K562 (cell line): Measurements from ENCODE around the gene MDM1. TPM values are rescaled to one million over a fixed set of nuclear protein-coding genes. Genes with fewer than 3 reads are reported as not detected.

Experiments
- CHD2 ChIP-seq: IDR thresholded peaks from 2 replicates; pipeline ENCODE4 v1.6.1; 2011; ENCODE audit warnings: low read depth, low read length
- CHD7 ChIP-seq: fragments of 200-600 bp; sonication (generic); IDR thresholded peaks from one replicate; pipeline ENCODE4 v1.6.1; 2012; ENCODE audit warnings: mild to moderate bottlenecking, low read depth, low read length, inconsistent platforms
- DNMT1 ChIP-seq: fragments of 450-650 bp; IDR thresholded peaks from 2 replicates; pipeline ENCODE4 v1.6.1; 2016; ENCODE audit warnings: antibody characterized with exemption, mild to moderate bottlenecking
- E2F3 ChIP-seq: fragments of 250-450 bp; sonication (Bioruptor Pico); IDR thresholded peaks from 2 replicates; pipeline ENCODE4 v1.4.0; 2020; ENCODE audit warnings: mild to moderate bottlenecking
- HSF4 ChIP-seq: fragments of 250-450 bp; sonication (Bioruptor Pico); IDR thresholded peaks from 2 replicates; pipeline ENCODE4 v2.1.2; 2022; ENCODE audit warnings: mild to moderate bottlenecking, moderate library complexity, borderline replicate concordance
- IFI16 ChIP-seq: fragments of 250-450 bp; sonication (Bioruptor Pico); IDR thresholded peaks from 2 replicates; pipeline ENCODE4 v2.1.2; 2022; ENCODE audit warnings: mild to moderate bottlenecking, inconsistent platforms
- KAT7 ChIP-seq: sonication (generic); formaldehyde crosslinking; IDR thresholded peaks from 2 replicates; pipeline ENCODE4 v1.8.0; 2022; ENCODE audit warnings: missing genetic modification reagents, mild to moderate bottlenecking, borderline replicate concordance
- KLF13 ChIP-seq: fragments of 450-650 bp; IDR thresholded peaks from 2 replicates; pipeline ENCODE4 v1.6.1; 2016; ENCODE audit warnings: missing genetic modification characterization, low read depth, mild to moderate bottlenecking, missing compliant biosample characterization, moderate library complexity, borderline replicate concordance
- MTF1 ChIP-seq: fragments of 250-450 bp; sonication (Bioruptor Pico); IDR thresholded peaks from 2 replicates; pipeline ENCODE4 v1.9.0; 2021; ENCODE audit warnings: moderate library complexity, mild to moderate bottlenecking, inconsistent platforms, borderline replicate concordance
- NFE2L1 ChIP-seq: fragments of 450-650 bp; IDR thresholded peaks from 2 replicates; pipeline ENCODE4 v1.6.1; 2016; ENCODE audit warnings: missing genetic modification characterization, low read depth, mild to moderate bottlenecking, missing compliant biosample characterization, moderate library complexity, borderline replicate concordance
- NUFIP1 ChIP-seq: fragments of 450-650 bp; IDR thresholded peaks from 2 replicates; pipeline ENCODE4 v1.6.1; 2018; ENCODE audit not compliant: partially characterized antibody
- PHTF2 ChIP-seq: fragments of 250-450 bp; sonication (Bioruptor Pico); IDR thresholded peaks from 2 replicates; pipeline ENCODE4 v1.5.0; 2021; ENCODE audit warnings: mild to moderate bottlenecking
- PRPF4 ChIP-seq: fragments of 200-400 bp; formaldehyde crosslinking; IDR thresholded peaks from one replicate; pipeline ENCODE4 v1.6.1; 2017; ENCODE audit warnings: low read length, low read depth, mild to moderate bottlenecking; ENCODE audit not compliant: insufficient read depth, poor library complexity, severe bottlenecking
- SMAD1 ChIP-seq: fragments of 150-350 bp; IDR thresholded peaks from 2 replicates; pipeline ENCODE4 v1.6.1; 2014; ENCODE audit warnings: low read length, low read depth; ENCODE audit not compliant: partially characterized antibody
- TAF7 ChIP-seq: fragments of 450-650 bp; IDR thresholded peaks from 2 replicates; pipeline ENCODE4 v1.6.1; 2016; ENCODE audit warnings: missing genetic modification characterization, missing compliant biosample characterization
- ZNF133 ChIP-seq: fragments of 250-450 bp; sonication (Bioruptor Pico); IDR thresholded peaks from 2 replicates; pipeline ENCODE4 v1.4.0; 2020; ENCODE audit warnings: mild to moderate bottlenecking
- polyA plus RNA-seq, 8 experiments: library from polyadenylated mRNA; depleted of rRNA in 4 of 8; stranded (reverse) in 5 of 8; unstranded in 3 of 8; fragments of >200 nt; fragmentation: Nextera tagmentation in 2 of 8; fragmentation: Illumina TruSeq in 1 of 8; extraction: Ambion mirVana in 2 of 8; extraction: Trizol in 1 of 8; gene quantifications; 2 replicates each; pipeline versions ENCODE4 v1.2.1 to v1.2.3, GENCODE V29; 2011 to 2014; ENCODE audit warnings: inconsistent platforms in 1 of 8, missing spikeins in 1 of 8
- total RNA-seq, 7 experiments: library from RNA; depleted of rRNA in 6 of 7; stranded (reverse); fragments of >200 nt in 6 of 7; fragmentation: Illumina TruSeq in 2 of 7; extraction: Trizol in 2 of 7; gene quantifications; 2 replicates each; pipeline versions ENCODE4 v1.2.1 to v1.2.3, GENCODE V29; 2011 to 2021; ENCODE audit warnings: low replicate concordance in 1 of 7
- TF ChIP-seq, protein P1 (sequence below): fragments of 450-650 bp; conservative IDR thresholded peaks from 2 replicates; pipeline ENCODE4 v1.6.1; 2016; ENCODE audit warnings: missing genetic modification characterization, low read depth, mild to moderate bottlenecking, control low read depth, missing compliant biosample characterization

The MDM1 gene
- total and polyA plus RNA-seq, 9 of the 15 experiments (the other 6 are each of a cell fraction or from before 2014, with no cell fraction given), result 7.5 to 16.8 (median 13.1) TPM

DNA sequence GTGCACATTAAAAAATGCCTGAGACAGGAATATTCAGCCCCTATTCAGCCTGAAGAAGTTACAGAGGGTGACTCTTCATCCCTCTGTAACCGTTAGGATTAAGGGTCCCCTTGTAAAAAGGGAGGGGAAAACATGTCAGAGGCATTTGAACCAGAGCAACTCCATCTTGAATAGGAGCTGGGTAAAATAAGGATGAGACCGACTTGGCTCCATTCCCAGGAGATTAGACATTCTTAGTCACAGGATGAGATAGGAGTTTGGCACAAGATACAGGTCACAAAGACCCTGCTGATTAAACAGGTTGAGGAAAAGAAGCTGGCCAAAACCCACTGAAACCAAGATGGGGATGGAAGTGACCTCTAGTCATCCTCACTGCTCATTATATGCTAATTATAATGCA, 19.9 kb upstream of the MDM1 start (continued):
- no peak for TF ChIP-seq CHD7
- TF ChIP-seq TAF7, result peak; percentile 82
- 0 out of 2 replicates have a peak, but pooled peaks have one; percentile 40 for TF ChIP-seq ZNF133 (CRISPR knock-in tag)
- no peak for TF ChIP-seq KAT7 (CRISPR knock-in tag)
- no peak for TF ChIP-seq NUFIP1
- peak; percentile 53; the same call in 1 of the 2 replicates for TF ChIP-seq NFE2L1
- TF ChIP-seq E2F3 (CRISPR knock-in tag), result peak; percentile 93
- no peak for TF ChIP-seq DNMT1
- TF ChIP-seq KLF13 (tag), result no peak
- no peak for TF ChIP-seq PHTF2 (CRISPR knock-in tag)
- TF ChIP-seq MTF1 (CRISPR knock-in tag), result peak; percentile 77; the same call in 1 of the 2 replicates
- TF ChIP-seq PRPF4, result no peak
- no peak for TF ChIP-seq CHD2
- TF ChIP-seq, protein P1, sequence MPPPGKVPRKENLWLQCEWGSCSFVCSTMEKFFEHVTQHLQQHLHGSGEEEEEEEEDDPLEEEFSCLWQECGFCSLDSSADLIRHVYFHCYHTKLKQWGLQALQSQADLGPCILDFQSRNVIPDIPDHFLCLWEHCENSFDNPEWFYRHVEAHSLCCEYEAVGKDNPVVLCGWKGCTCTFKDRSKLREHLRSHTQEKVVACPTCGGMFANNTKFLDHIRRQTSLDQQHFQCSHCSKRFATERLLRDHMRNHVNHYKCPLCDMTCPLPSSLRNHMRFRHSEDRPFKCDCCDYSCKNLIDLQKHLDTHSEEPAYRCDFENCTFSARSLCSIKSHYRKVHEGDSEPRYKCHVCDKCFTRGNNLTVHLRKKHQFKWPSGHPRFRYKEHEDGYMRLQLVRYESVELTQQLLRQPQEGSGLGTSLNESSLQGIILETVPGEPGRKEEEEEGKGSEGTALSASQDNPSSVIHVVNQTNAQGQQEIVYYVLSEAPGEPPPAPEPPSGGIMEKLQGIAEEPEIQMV (tag), result peak; percentile 90
- peak; percentile 90; the same call in 1 of the 2 replicates for TF ChIP-seq HSF4 (CRISPR knock-in tag)
- no peak for TF ChIP-seq SMAD1
- TF ChIP-seq IFI16 (CRISPR knock-in tag), result 0 out of 2 replicates have a peak, but pooled peaks have one; percentile 79
